DMS153 treated with DMSO at 0.1 percent for 48 hours (cell line): ENCODE measurements around the gene SLC22A9.

Source experiments
- DNase-seq: peaks from one replicate; lab custom pipeline; 2025; ENCODE audit not compliant: unreplicated experiment; lab: John Stamatoyannopoulos, UW

Gene SLC22A9

GRCh38 chr11:63443714-63444113 is 74.1 kb downstream of the SLC22A9 start:
- DNase-seq = no peak

- DNase-seq = no peak
Observed at GRCh38 chr11:63444160-63444559, 74.6 kb downstream of the SLC22A9 start.

- no peak for DNase-seq
Observed at GRCh38 chr11:63445118-63445517, 75.5 kb downstream of the SLC22A9 start.

- no peak for DNase-seq
Observed at GRCh38 chr11:63445720-63446119, 76.1 kb downstream of the SLC22A9 start.

- DNase-seq = no peak
Observed at GRCh38 chr11:63448646-63449045, 79.1 kb downstream of the SLC22A9 start.

GRCh38 chr11:63459586-63459985 is 90.0 kb downstream of the SLC22A9 start:
- no peak for DNase-seq
